Gastrocnemius medialis (tissue), 4 donors: ENCODE measurements around the gene LHFPL2. TPM values are rescaled to one million over a fixed set of nuclear protein-coding genes. Genes with fewer than 3 reads are reported as not detected.

Experiments
- ATAC-seq, 2 donors: fragments of 150-250 bp; one replicate each; pipeline ENCODE4 v1.9.1; 2016
- DNase-seq, 2 donors: peaks; one replicate each; pipeline ENCODE4 v3.0.0-alpha.2; 2019
- H3K27ac ChIP-seq, 4 donors: fragments of 200-600 bp; sonication (generic); 1 replicate in 1 of 4; 2 replicates in 3 of 4; pipeline ENCODE4 v1.5.1; 2016 to 2018; ENCODE audit warnings: mild to moderate bottlenecking in 2 of 4, moderate library complexity in 1 of 4
- H3K27me3 ChIP-seq, 3 donors: fragments of 200-600 bp; sonication (generic) in 2 of 3; 1 replicate in 1 of 3; 2 replicates in 2 of 3; pipeline versions ENCODE4 v1.5.1 to v1.6.0; 2016 to 2019; ENCODE audit warnings: mild to moderate bottlenecking in 1 of 3, moderate library complexity in 1 of 3
- H3K36me3 ChIP-seq, 2 donors: fragments of 200-600 bp; sonication (generic) in 1 of 2; one replicate each; pipeline ENCODE4 v1.5.1; 2017 to 2018
- H3K4me1 ChIP-seq, 2 donors: fragments of 200-600 bp; sonication (generic) in 1 of 2; one replicate each; pipeline ENCODE4 v1.5.1; 2016 to 2017; ENCODE audit warnings: mild to moderate bottlenecking in 2 of 2
- H3K4me3 ChIP-seq, 4 donors: fragments of 200-600 bp; sonication (generic) in 3 of 4; 1 replicate in 1 of 4; 2 replicates in 3 of 4; pipeline ENCODE4 v1.5.1; 2016 to 2019; ENCODE audit warnings: mild to moderate bottlenecking in 2 of 4
- H3K9me3 ChIP-seq, 3 donors: fragments of 200-600 bp; sonication (generic) in 2 of 3; 1 replicate in 1 of 3; 2 replicates in 2 of 3; pipeline ENCODE4 v1.5.1; 2016 to 2019
- CTCF ChIP-seq, 5 experiments: fragments of 450-650 bp in 3 of 5; fragments of 200-600 bp in 2 of 5; sonication (generic) in 2 of 5; IDR thresholded peaks in 4 of 5; conservative IDR thresholded peaks in 1 of 5; 1 replicate in 4 of 5; 2 replicates in 1 of 5; pipeline ENCODE4 v1.5.1; 2016 to 2019; ENCODE audit warnings: antibody characterized with exemption in 5 of 5, mild to moderate bottlenecking in 3 of 5, moderate library complexity in 3 of 5
- POLR2A ChIP-seq, 2 donors: fragments of 450-650 bp; IDR thresholded peaks; one replicate each; pipeline ENCODE4 v1.6.1; 2017; ENCODE audit warnings: antibody characterized with exemption in 2 of 2, mild to moderate bottlenecking in 2 of 2, moderate library complexity in 2 of 2
- in situ Hi-C, 4 donors: fragments of 200-750 bp; cut with MboI; loops; one replicate each; pipeline versions ENCODE4 v1.15.0 to v1.8.0; 2017; ENCODE audit warnings: low sequenced_read_pairs in 4 of 4
- intact Hi-C: fragments of 100-400 bp; cut with DNase I; formaldehyde crosslinking; loops from one replicate; pipeline ENCODE4 v1.15.1; 2023; ENCODE audit warnings: low total_unique reads
- total RNA-seq, 4 donors: library from RNA; depleted of rRNA; stranded (reverse); fragments of >200 nt; gene quantifications; one replicate each; pipeline versions ENCODE4 v1.1.0 to v1.2.3, GENCODE V29; 2016

Gene LHFPL2
- total RNA-seq, 4 donors from 2014 or later = 3.4 to 4.7 (median 3.5) TPM

GRCh38 chr5:78655746-78656290 lies 7.2 kb upstream of the LHFPL2 start:
- Histone ChIP-seq H3K27ac (no peak overlapping the region), H3K4me1 (peaks cover 0 to 5% of the 10 kb centered on the region in 2 donors), H3K9me3 (no peaks in the 10 kb centered on the region), H3K27me3 (no peaks in the 10 kb centered on the region), H3K36me3 (no peaks in the 10 kb centered on the region), H3K4me3 (no peak overlapping the region)
- ATAC-seq = no peak
- no peak for TF ChIP-seq CTCF (IDR thresholded peaks at IDR 0.05 in 4 of 5, conservative IDR thresholded peaks at IDR 0.05 in 1 of 5)
- TF ChIP-seq POLR2A (IDR thresholded peaks at IDR 0.05) = no peak
- DNase-seq = no peak
- intact Hi-C loops (no loop called here), in situ Hi-C loops (loop anchor here in 1 of 4 donors (10.0 kb wide), 1 partner anchor 191 kb away; no protein-coding TSS in a partner anchor)

- in situ Hi-C loops = loop anchor here in 1 of 4 donors (10.0 kb wide), 1 partner anchor 190 kb away; no protein-coding TSS in a partner anchor
Observed at GRCh38 chr5:78654386-78654785, 5.8 kb upstream of the LHFPL2 start.

GRCh38 chr5:78653681-78654366 lies 5.3 kb upstream of the LHFPL2 start:
- intact Hi-C loops = no loop called here
- Histone ChIP-seq H3K9me3 (no peaks in the 10 kb centered on the region), H3K27ac (no peak overlapping the region), H3K36me3 (no peaks in the 10 kb centered on the region), H3K4me3 (no peak overlapping the region), H3K27me3 (no peaks in the 10 kb centered on the region), H3K4me1 (peaks cover 0 to 3% of the 10 kb centered on the region in 2 donors)
- ATAC-seq = no peak
- no peak for TF ChIP-seq CTCF (IDR thresholded peaks at IDR 0.05 in 4 of 5, conservative IDR thresholded peaks at IDR 0.05 in 1 of 5)
- TF ChIP-seq POLR2A (IDR thresholded peaks at IDR 0.05) = no peak
- in situ Hi-C loops = loop anchor here in 1 of 4 donors (10.0 kb wide), 1 partner anchor 189 kb away; no protein-coding TSS in a partner anchor
- no peak for DNase-seq

More at GRCh38 chr5:78654386-78654785, 5.8 kb upstream of the LHFPL2 start:
- Histone ChIP-seq H3K4me1 (peaks cover 0 to 5% of the 10 kb centered on the region in 2 donors), H3K9me3 (no peaks in the 10 kb centered on the region), H3K36me3 (no peaks in the 10 kb centered on the region), H3K4me3 (no peak overlapping the region), H3K27ac (no peak overlapping the region), H3K27me3 (no peaks in the 10 kb centered on the region)
- TF ChIP-seq CTCF (IDR thresholded peaks at IDR 0.05 in 4 of 5, conservative IDR thresholded peaks at IDR 0.05 in 1 of 5) = no peak
- no peak for TF ChIP-seq POLR2A (IDR thresholded peaks at IDR 0.05)
- DNase-seq = no peak
- ATAC-seq = no peak
- intact Hi-C loops = no loop called here

GRCh38 chr5:78653031-78653430 lies 4.5 kb upstream of the LHFPL2 start:
- H3K27me3 ChIP-seq = no peaks in the 10 kb centered on the region
- intact Hi-C loops (no loop called here), in situ Hi-C loops (loop anchor here in 1 of 4 donors (10.0 kb wide), 1 partner anchor 188 kb away; no protein-coding TSS in a partner anchor)
- DNase-seq (no peak), ATAC-seq (no peak)
- no peaks in the 10 kb centered on the region for H3K36me3 ChIP-seq
- no peak for TF ChIP-seq POLR2A (IDR thresholded peaks at IDR 0.05)
- TF ChIP-seq CTCF (IDR thresholded peaks at IDR 0.05 in 4 of 5, conservative IDR thresholded peaks at IDR 0.05 in 1 of 5) = no peak
- no peak overlapping the region for H3K4me3 ChIP-seq
- H3K27ac ChIP-seq = no peak overlapping the region
- no peaks in the 10 kb centered on the region for H3K9me3 ChIP-seq
- no peaks in the 10 kb centered on the region for H3K4me1 ChIP-seq
